Nephron (organoid): ENCODE measurements around the gene YY1.
A peak's percentile ranks its signal among the peaks of the same experiment; 100 is the strongest.

Experiments used
- H3K27ac Mint-ChIP-seq, 3 experiments: 2 replicates each; pipeline ENCODE4 v1.8.0; 2020; ENCODE audit warnings: mixed read lengths in 3 of 3, mild to moderate bottlenecking in 2 of 3, moderate library complexity in 1 of 3
- H3K27me3 Mint-ChIP-seq: 2 replicates; pipeline ENCODE4 v1.8.0; 2021; ENCODE audit warnings: low read depth, mild to moderate bottlenecking, moderate library complexity, mixed read lengths
- H3K36me3 Mint-ChIP-seq: 2 replicates; pipeline ENCODE4 v1.8.0; 2020; ENCODE audit warnings: low read depth, mixed read lengths
- H3K4me1 Mint-ChIP-seq: 2 replicates; pipeline ENCODE4 v1.8.0; 2020; ENCODE audit warnings: mixed read lengths
- H3K4me3 Mint-ChIP-seq, 3 experiments: 2 replicates each; pipeline ENCODE4 v1.8.0; 2020; ENCODE audit warnings: mild to moderate bottlenecking in 3 of 3, mixed read lengths in 3 of 3, moderate library complexity in 2 of 3
- H3K9me3 Mint-ChIP-seq: 2 replicates; pipeline ENCODE4 v1.8.0; 2020; ENCODE audit warnings: mixed read lengths
- TF ChIP-seq, protein P1 (sequence below), 3 experiments: fragments of 200-600 bp; sonication (generic); IDR thresholded peaks; one replicate each; pipeline ENCODE4 v1.5.0; 2021; ENCODE audit warnings: antibody characterized with exemption in 3 of 3; ENCODE audit not compliant: unreplicated experiment in 3 of 3

The YY1 gene

DNA sequence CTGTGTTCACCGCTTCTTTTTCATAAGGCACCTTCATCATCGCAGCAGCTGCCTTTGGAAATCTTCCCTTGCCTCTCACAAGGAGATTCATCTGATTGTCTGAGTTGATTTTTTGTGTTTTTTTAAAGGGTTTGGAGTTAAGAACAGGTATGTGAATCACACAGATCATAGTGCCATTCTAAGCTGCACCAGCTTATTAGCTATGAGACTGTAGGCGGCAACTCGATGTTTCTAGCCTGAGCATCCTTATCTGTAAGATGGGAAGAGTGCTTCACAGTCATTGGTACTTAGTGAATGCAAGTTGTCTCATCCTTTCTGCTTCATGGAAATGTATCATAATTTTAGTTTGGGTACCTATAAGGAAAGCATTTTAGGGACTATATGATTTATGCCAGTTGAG is 35.3 kb downstream of the YY1 start:
- Mint-ChIP-seq H3K4me1 (no peaks in the 10 kb centered on the region), H3K27me3 (no peaks in the 10 kb centered on the region), H3K4me3 (no peak overlapping the region), H3K36me3 (peaks cover 35% of the 10 kb centered on the region), H3K9me3 (no peaks in the 10 kb centered on the region), H3K27ac (no peak overlapping the region)
- TF ChIP-seq, protein P1, sequence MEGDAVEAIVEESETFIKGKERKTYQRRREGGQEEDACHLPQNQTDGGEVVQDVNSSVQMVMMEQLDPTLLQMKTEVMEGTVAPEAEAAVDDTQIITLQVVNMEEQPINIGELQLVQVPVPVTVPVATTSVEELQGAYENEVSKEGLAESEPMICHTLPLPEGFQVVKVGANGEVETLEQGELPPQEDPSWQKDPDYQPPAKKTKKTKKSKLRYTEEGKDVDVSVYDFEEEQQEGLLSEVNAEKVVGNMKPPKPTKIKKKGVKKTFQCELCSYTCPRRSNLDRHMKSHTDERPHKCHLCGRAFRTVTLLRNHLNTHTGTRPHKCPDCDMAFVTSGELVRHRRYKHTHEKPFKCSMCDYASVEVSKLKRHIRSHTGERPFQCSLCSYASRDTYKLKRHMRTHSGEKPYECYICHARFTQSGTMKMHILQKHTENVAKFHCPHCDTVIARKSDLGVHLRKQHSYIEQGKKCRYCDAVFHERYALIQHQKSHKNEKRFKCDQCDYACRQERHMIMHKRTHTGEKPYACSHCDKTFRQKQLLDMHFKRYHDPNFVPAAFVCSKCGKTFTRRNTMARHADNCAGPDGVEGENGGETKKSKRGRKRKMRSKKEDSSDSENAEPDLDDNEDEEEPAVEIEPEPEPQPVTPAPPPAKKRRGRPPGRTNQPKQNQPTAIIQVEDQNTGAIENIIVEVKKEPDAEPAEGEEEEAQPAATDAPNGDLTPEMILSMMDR (IDR thresholded peaks at IDR 0.05; ENCODE audit: unreplicated experiment in 3 of 3): no peak

- Mint-ChIP-seq H3K4me3 (no peak overlapping the region), H3K27ac (no peak overlapping the region), H3K27me3 (no peaks in the 10 kb centered on the region), H3K36me3 (peaks cover 37% of the 10 kb centered on the region), H3K4me1 (no peaks in the 10 kb centered on the region), H3K9me3 (no peaks in the 10 kb centered on the region)
- TF ChIP-seq, protein P1 (IDR thresholded peaks at IDR 0.05; ENCODE audit: unreplicated experiment in 3 of 3): no peak
Observed at GRCh38 chr14:100275214-100275613, 36.3 kb downstream of the YY1 start.

DNA sequence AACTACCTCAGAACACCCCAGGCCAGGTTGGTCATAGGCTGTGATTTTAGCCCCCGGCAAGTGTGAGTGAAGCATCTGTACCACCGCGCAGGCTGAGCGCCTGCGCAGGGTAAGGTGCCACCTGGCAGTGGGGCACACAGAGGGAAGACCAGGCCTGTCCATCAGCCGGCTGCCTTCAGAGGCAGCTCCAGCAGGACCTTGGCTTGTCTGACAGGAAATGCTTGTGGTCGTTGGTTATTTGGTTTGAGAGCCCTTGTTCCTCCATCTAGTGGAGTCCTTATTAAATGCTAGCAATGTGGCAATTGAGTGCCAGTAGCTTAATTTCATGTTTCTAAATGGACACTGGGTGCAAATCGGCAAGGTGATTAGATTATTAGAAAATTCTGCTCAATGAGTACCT is 39.8 kb downstream of the YY1 start:
- no peak overlapping the region for H3K4me3 Mint-ChIP-seq
- H3K27me3 Mint-ChIP-seq: no peaks in the 10 kb centered on the region
- no peaks in the 10 kb centered on the region for H3K9me3 Mint-ChIP-seq
- H3K4me1 Mint-ChIP-seq: no peaks in the 10 kb centered on the region
- H3K27ac Mint-ChIP-seq: no peak overlapping the region
- peaks cover 26% of the 10 kb centered on the region for H3K36me3 Mint-ChIP-seq
- TF ChIP-seq, protein P1 (IDR thresholded peaks at IDR 0.05; ENCODE audit: unreplicated experiment in 3 of 3): no peak

- peaks cover 25% of the 10 kb centered on the region for H3K36me3 Mint-ChIP-seq
- TF ChIP-seq, protein P1 (IDR thresholded peaks at IDR 0.05; ENCODE audit: unreplicated experiment in 3 of 3): no peak
- H3K9me3 Mint-ChIP-seq: no peaks in the 10 kb centered on the region
- H3K4me1 Mint-ChIP-seq: no peaks in the 10 kb centered on the region
- no peak overlapping the region for H3K27ac Mint-ChIP-seq
- H3K4me3 Mint-ChIP-seq: no peak overlapping the region
- no peaks in the 10 kb centered on the region for H3K27me3 Mint-ChIP-seq
Observed at GRCh38 chr14:100279133-100279532, 40.2 kb downstream of the YY1 start.

GRCh38 chr14:100279563-100279962 is 40.6 kb downstream of the YY1 start:
- H3K4me1 Mint-ChIP-seq: no peaks in the 10 kb centered on the region
- no peaks in the 10 kb centered on the region for H3K27me3 Mint-ChIP-seq
- H3K27ac Mint-ChIP-seq: peak overlapping the region in 2 of 3 experiments; percentile 1 to 13
- TF ChIP-seq, protein P1 (IDR thresholded peaks at IDR 0.05; ENCODE audit: unreplicated experiment in 3 of 3): no peak
- peaks cover 21% of the 10 kb centered on the region for H3K36me3 Mint-ChIP-seq
- H3K9me3 Mint-ChIP-seq: no peaks in the 10 kb centered on the region
- H3K4me3 Mint-ChIP-seq: no peak overlapping the region

DNA sequence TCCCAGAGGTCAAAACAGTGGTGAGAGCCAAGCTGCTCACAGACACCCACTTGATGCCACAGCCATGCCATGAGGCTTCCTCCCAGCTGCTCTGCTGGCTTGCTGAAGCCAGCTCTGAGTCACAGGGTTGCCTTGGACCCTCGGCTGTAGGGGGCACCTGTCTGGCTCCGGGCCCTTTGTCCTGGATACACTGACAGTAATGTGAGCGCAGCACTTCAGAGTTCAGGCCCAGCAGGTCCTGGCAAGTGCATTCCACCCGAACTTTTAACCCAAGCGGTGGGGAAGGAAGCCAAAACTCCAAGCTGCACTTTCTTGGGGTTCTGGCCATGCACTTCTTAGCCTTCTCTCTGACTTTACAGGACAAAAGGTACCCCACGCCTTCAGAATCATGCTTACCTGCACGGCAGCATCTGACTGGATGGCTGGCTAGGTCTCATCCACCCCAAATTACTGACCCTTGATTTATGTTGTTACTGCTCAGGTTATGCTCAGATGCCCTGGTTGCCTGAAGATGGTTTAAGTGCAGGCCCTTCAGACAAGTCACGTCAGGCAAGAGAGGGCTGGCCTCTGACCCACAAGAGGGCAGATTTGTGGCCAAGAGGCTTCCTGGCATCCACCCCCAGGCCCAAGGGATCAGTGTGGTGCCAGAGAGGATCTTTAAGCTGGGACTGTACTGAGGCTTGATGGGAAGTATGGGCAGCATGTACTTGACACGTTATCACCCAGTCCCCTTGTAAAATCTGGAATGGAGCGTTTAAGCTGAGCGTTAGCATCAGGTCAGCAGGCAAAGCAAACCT is 42.5 kb downstream of the YY1 start:
- Mint-ChIP-seq H3K4me3 (no peak overlapping the region), H3K27ac (no peak overlapping the region), H3K4me1 (peaks cover 4% of the 10 kb centered on the region), H3K27me3 (no peaks in the 10 kb centered on the region), H3K9me3 (no peaks in the 10 kb centered on the region), H3K36me3 (peaks cover 16% of the 10 kb centered on the region)
- TF ChIP-seq, protein P1 (IDR thresholded peaks at IDR 0.05; ENCODE audit: unreplicated experiment in 3 of 3): no peak
